ENCODE data around the gene ADAM12. TPM values are rescaled to one million over a fixed set of nuclear protein-coding genes. Genes with fewer than 3 reads are reported as not detected.

ADAM12 gene
- total and polyA plus RNA-seq, 7 donors = under 0.01 to 0.82 (median 0.46) TPM; not detected in 1

- no peaks in the 10 kb centered on the region for H3K4me1 ChIP-seq
- WGBS, 2 donors = 46 to 78% methylated on average over 11 of the region's 11 CpGs
- no peak overlapping the region for H3K27ac ChIP-seq
- intact Hi-C loops (cut with DNase I) = no loop called here
- no peaks in the 10 kb centered on the region for H3K9me3 ChIP-seq
- TF ChIP-seq POLR2A (IDR thresholded peaks at IDR 0.05) = no peak
- TF ChIP-seq EP300 (IDR thresholded peaks at IDR 0.05) = no peak
- no peak for TF ChIP-seq CTCF (IDR thresholded peaks at IDR 0.05)
- no peak for TF ChIP-seq POLR2AphosphoS5 (IDR thresholded peaks at IDR 0.05)
- H3K36me3 ChIP-seq = no peaks in the 10 kb centered on the region
- H3K4me3 ChIP-seq = no peak overlapping the region
- no peak for DNase-seq
- H3K27me3 ChIP-seq = no peaks in the 10 kb centered on the region
Measured at GRCh38 chr10:126408953-126409641, 20.8 kb upstream of the ADAM12 start.

- Histone ChIP-seq H3K4me1 (no peaks in the 10 kb centered on the region), H3K27ac (no peak overlapping the region), H3K9me3 (no peaks in the 10 kb centered on the region), H3K27me3 (no peaks in the 10 kb centered on the region), H3K4me3 (no peak overlapping the region), H3K36me3 (no peaks in the 10 kb centered on the region)
- WGBS, 2 donors = 72 to 79% methylated on average over 2 of the region's 2 CpGs
- TF ChIP-seq CTCF (IDR thresholded peaks at IDR 0.05) (no peak), EP300 (IDR thresholded peaks at IDR 0.05) (no peak), POLR2AphosphoS5 (IDR thresholded peaks at IDR 0.05) (no peak), POLR2A (IDR thresholded peaks at IDR 0.05) (no peak)
- DNase-seq = no peak
- intact Hi-C loops (cut with DNase I) = no loop called here
Measured at GRCh38 chr10:126407831-126408230, 19.6 kb upstream of the ADAM12 start.

GRCh38 chr10:126405239-126405775 is 17.0 kb upstream of the ADAM12 start:
- DNase-seq = no peak
- Histone ChIP-seq H3K27ac (no peak overlapping the region), H3K4me1 (no peaks in the 10 kb centered on the region), H3K4me3 (no peak overlapping the region), H3K36me3 (no peaks in the 10 kb centered on the region), H3K9me3 (no peaks in the 10 kb centered on the region), H3K27me3 (peaks cover 0 to 5% (median 0%) of the 10 kb centered on the region in 3 donors)
- intact Hi-C loops (cut with DNase I) = no loop called here
- WGBS, 2 donors = 86% methylated on average over 6 of the region's 6 CpGs
- no peak for TF ChIP-seq EP300 (IDR thresholded peaks at IDR 0.05)
- no peak for TF ChIP-seq CTCF (IDR thresholded peaks at IDR 0.05)

GRCh38 chr10:126402721-126403695 is 14.7 kb upstream of the ADAM12 start:
- H3K4me3 ChIP-seq = no peak overlapping the region
- no peak for DNase-seq
- 39 to 60% methylated on average over 7 of the region's 7 CpGs for WGBS, 2 donors
- H3K4me1 ChIP-seq = no peaks in the 10 kb centered on the region
- intact Hi-C loops (cut with DNase I) = no loop called here
- TF ChIP-seq POLR2A (IDR thresholded peaks at IDR 0.05) (no peak), POLR2AphosphoS5 (IDR thresholded peaks at IDR 0.05) (no peak), CTCF (IDR thresholded peaks at IDR 0.05) (no peak), EP300 (IDR thresholded peaks at IDR 0.05) (no peak)
- peaks cover 0 to 5% (median 0%) of the 10 kb centered on the region in 3 donors for H3K27me3 ChIP-seq
- no peak overlapping the region for H3K27ac ChIP-seq
- no peaks in the 10 kb centered on the region for H3K36me3 ChIP-seq
- no peaks in the 10 kb centered on the region for H3K9me3 ChIP-seq

Measured in sigmoid colon (tissue), 7 donors.